Stimulated activated CD4-positive, alpha-beta T cell treated with anti-CD3 and anti-CD28 coated beads, Interleukin-15, amount 100 ng/mL, for 1 hour (primary cell): ENCODE data around the gene XCL2.
"Not testable (repeated sequence)": the region's sequence is repeated elsewhere in the genome, so short reads cannot be mapped to it uniquely, and the experiment has no call there.

Experiments
- DNase-seq, 2 donors: peaks; one replicate each; pipeline ENCODE4 v3.0.0-alpha.2; 2020; ENCODE audit warnings: low read depth in 1 of 2, low spot score in 1 of 2

The XCL2 gene, protein sequence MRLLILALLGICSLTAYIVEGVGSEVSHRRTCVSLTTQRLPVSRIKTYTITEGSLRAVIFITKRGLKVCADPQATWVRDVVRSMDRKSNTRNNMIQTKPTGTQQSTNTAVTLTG

DNA sequence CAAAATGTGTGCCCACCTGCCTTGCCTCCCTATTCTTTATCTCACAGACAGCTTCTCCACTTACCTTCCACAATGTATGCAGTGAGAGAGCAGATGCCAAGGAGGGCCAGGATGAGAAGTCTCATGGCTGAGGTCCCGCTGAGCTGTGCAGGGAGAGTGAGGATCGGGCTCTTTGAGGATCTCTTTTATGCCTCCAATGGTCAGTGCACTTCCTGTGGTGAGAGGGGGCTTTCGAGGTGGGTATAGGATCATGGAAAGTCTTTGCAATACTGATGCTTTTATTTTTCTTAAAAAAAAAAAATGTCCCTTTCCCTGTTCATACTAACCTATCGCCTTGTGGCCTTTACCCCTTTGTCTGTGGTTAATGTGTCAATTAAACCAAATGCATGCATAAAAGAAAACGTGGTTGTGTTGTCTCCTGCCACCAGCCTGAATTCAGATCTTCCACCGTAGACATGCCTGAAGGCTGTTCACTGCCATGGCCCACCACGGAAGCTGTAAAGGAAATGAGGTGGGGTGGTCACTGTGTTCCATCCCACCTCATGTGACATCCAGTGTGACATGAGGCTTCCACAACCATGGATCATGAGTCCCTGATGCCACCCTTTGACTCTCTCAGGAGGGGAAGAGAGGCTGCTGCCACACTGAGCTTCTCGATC lies at the start of gene XCL2:
XCL2 (minus strand) TSS at position 158 of the 659 bp plus-strand sequence; CDS start at position 125, 33 bp downstream.
- DNase-seq, result not testable (repeated sequence)

DNA sequence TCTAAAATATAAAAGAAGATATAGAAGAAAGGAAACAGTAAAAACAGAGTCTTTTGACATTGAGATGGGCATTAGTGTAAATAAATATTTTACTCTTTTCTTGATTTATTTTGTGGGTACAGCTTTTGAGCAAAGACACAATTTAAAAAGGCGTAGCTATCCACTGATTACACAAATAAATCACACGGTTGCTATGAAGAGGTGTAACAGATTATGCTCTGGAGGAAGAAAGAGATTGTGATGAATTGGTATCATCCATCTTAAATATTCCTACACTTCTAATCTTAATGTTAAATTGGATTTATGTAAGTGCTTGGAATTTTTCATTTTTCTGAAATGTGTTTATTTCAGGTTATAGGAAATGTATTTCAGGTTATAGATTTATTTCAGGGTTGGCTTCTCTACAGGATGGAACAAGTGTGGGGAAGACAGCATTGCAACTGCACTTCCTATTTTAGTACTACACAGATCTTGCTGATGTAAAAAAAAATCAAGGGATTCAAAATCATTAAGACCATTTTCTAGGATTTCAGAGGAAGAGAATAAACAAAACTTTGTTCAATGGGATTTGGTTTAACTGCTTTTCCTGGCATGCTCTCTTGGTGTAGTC lies 47.9 kb upstream of the XCL2 start:
- DNase-seq, result no peak

GRCh38 chr1:168591066-168591465 lies 47.3 kb upstream of the XCL2 start:
- no peak for DNase-seq

GRCh38 chr1:168589167-168589566 lies 45.4 kb upstream of the XCL2 start:
- DNase-seq, result no peak

GRCh38 chr1:168585937-168586336 lies 42.1 kb upstream of the XCL2 start:
- no peak for DNase-seq

DNA sequence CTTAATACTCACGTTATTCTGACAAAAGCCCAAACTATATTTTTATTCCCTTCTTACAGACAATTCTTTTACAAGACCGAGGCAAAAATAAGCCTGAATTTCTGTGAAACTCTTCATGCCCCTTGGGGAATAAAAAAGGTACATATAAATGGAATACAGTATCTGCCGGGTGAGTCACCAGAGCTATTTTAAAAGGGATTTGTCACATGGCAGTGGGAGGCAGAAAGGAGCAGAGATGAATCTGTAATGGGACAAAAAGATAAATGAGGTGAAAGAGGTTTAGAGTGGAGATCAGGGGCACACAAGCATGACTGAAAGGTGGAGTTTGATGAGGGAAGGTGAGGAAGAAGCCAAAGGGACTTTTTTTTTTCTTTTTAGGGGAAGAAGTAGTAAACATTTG lies 41.4 kb upstream of the XCL2 start:
- no peak for DNase-seq

GRCh38 chr1:168583571-168583970 lies 39.8 kb upstream of the XCL2 start:
- DNase-seq, result no peak

DNA sequence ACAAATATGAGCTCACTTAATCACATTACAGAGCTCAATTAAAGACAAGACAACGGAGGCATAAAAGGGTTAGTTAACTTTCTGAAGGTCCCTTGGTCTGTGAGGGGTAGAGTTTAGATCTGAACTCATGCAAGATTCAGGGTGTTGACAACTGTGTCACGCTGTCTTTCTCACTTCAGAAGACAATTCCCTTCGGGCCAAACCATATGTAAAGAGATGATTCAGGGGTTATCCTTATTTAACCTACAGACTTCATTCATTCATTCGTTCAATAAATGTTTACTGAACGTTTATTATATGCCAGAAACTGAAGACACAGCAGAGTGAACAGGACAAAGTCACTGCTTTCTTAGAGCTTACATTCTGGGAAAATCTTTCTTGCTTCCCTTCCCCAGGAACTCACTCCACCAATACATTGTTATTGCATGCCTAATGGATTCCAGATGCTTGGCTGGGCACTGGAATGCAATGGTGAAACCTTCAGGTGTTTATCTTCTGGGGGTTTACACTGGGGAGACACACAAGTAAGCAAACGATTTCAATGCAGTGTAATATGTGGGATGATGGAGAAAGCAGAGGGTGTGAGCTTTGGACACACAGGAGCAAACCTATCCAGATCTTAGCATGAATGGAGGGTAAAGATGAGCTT lies 39.0 kb upstream of the XCL2 start:
- no peak for DNase-seq

GRCh38 chr1:168581817-168582572 lies 38.2 kb upstream of the XCL2 start:
- no peak for DNase-seq

DNA sequence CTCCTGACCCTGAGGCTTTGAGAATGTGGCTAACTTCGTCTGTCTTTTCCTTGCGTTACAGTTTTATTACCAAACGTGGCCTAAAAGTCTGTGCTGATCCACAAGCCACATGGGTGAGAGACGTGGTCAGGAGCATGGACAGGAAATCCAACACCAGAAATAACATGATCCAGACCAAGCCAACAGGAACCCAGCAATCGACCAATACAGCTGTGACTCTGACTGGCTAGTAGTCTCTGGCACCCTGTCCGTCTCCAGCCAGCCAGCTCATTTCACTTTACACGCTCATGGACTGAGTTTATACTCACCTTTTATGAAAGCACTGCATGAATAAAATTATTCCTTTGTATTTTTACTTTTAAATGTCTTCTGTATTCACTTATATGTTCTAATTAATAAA lies 37.2 kb upstream of the XCL2 start:
- not testable (repeated sequence) for DNase-seq

DNA sequence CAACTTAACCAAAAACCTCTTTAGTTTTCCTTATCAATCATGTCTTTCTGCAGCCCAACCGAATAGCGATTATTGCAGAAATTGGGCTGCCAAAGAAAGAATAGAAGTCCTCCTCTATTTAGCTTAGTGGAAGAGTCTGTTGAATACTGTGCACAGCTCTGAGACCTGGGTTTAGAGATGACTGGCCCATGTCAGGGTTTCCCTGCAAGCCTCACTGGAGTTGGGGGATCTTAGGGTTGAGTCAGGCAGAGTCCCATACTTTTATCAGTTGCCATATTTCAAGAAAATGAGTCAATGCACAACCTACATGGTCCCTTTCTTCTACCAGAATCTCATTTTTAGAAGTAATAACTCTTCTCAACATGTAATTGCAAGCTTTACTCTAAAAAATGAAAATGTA lies 36.5 kb upstream of the XCL2 start:
- not testable (repeated sequence) for DNase-seq

DNA sequence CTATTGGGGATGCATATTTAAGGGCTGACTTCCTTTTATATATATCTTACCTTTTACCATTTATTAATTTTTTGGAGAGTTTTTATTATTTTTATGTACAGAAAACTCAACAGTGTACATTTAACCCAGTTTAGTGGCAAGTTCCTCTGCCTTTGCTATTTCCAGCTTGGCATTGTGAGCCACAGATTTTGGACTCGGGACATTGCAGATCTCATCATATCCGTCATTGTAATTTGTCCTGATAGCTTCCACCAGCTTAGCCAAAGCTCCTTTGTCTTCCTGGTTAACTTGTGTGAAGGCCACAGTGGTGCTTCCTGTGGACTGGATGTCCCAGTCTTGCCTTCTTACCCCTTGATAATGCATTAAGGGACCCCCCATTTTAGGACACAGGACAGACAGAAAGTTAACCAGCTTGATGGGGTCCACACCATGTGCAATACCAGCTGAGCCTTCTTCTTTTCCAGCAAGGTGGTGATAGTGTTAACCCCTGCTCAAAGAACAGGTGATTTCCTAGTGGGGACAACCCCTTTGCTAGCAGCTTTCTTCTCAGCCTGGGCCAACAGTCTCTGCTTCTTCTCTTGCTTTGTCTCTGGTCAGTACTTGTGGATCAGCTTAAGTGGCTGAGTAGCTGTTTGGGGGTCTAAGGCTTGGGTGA lies 34.9 kb upstream of the XCL2 start:
- DNase-seq, result not testable (repeated sequence)

GRCh38 chr1:168576245-168576688 lies 32.5 kb upstream of the XCL2 start, which contains the start of gene XCL1:
Gene XCL1 (plus strand): TSS chr1:168576605. CDS start chr1:168576638, 33 bp downstream.
- DNase-seq, result not testable (repeated sequence)

DNA sequence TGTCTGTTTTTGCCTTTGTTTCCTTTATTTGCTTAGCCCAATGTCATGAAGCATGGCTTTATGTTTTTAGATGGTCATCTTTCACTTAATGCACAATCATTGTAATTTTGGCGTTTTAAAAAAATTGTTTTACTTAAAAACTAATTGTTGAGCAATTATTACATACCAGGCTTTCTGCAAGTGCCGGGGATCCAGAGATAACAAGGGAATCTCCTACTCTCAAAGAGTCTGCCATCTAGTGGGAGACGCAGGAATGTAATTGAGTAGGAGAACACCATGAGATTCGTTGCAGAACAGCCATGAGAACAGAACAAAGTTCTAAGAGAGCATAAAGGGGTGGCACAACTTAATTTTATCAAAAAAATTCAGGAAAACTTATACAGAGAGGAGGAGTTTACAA lies 30.4 kb upstream of the XCL2 start:
- not testable (repeated sequence) for DNase-seq

- DNase-seq, result no peak
Observed at GRCh38 chr1:168572633-168573032, 28.8 kb upstream of the XCL2 start.

DNA sequence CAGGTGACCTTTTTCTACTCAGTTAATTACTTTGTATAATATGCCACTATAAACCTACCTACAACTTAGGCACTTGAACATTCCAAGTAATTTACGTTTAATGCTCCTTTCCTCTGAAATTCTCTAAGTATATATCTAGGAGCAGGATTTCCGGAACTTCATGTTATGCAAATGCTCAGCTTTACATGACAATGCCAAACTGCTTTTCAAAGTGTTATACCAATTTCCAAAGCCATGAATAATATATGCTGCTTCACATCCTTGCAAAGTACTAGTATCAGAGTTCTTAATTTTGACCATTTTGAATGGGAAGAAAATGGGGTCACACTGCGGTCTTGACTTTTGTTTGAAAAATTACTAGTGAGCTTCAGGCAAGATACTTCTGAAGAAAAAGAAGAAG lies 26.9 kb upstream of the XCL2 start:
- DNase-seq, result no peak

GRCh38 chr1:168568346-168568745 lies 24.5 kb upstream of the XCL2 start:
- DNase-seq, result no peak

DNA sequence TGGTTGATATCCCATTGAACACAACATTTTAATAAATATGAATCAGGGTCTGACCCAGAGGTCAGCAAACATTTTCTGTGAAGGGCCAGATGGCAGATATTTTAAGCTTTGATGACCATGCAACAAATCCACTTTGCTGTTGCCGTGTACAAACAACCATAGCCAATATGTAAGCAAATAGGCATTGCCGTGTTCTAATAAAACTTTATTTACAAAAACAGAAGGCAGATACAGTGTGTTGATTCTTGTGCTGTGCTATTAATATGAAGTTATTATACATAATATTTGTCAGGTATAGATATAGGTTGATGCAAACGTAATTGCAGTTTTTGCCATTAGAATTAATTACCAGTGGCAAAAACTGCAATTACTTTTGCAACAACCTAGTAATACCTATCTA lies 23.8 kb upstream of the XCL2 start:
- no peak for DNase-seq

DNA sequence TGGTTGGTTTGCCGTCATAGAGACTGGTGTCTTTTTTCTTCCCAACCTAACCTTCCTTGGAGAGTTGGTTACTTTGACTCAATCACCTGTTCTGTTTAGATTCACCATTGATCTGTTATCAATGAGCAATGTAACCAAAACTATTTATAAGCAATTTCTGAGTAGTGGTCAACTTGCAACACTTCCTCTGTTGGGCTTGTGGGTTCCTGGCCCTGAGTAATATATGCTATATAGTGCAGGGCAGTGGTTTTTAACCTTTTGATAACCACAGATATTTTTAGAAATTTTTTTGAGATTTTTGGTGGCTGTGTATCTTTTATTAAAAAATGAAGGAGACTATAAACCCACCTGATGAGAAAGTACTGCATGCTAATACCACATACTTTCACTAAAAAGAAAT lies 23.2 kb upstream of the XCL2 start:
- DNase-seq, result no peak

DNA sequence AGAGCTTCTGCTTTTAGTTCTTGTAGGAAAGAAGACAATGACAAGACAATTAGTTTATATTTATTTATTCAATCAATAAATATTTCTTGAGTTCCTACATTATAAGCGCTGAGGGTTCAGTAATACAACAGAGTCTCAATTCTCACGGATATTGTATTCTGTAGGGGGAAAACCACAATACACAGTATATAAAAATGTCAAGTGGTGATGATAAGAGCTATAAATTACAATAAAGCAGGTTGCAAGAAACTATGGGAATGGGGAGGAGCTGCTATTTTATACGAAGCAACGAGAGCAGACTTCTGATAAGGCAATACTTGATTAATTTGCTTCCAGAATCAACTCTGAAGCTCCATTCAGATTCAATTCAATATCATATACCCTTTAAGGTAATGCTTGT lies 22.0 kb upstream of the XCL2 start:
- DNase-seq, result no peak

GRCh38 chr1:168561989-168562388 lies 18.2 kb upstream of the XCL2 start:
- DNase-seq, result no peak
